HEK293 (cell line): Measurements from ENCODE around the gene ALB.

ENCODE experiments used
- CTCF ChIA-PET: fragments of 350-600 bp; formaldehyde crosslinking; extraction: SDS; loops from one replicate; lab custom pipeline; 2021; ENCODE audit warnings: antibody characterized with exemption; lab: Yijun Ruan, JAX
- POLR2A ChIA-PET: fragments of 300-600 bp; formaldehyde crosslinking; extraction: SDS; loops from one replicate; lab custom pipeline; 2020; ENCODE audit warnings: antibody characterized with exemption, inconsistent platforms; lab: Yijun Ruan, JAX
- H3K27ac ChIP-seq: fragments of 200-500 bp; sonication (Bioruptor generic); 2 replicates; pipeline ENCODE4 v1.5.1; 2014; ENCODE audit warnings: low read depth, low read length, control low read depth, inconsistent platforms; ENCODE audit errors: extremely low read depth
- H3K36me3 ChIP-seq, 2 experiments: fragments of 200-500 bp in 1 of 2; sonication (Bioruptor generic) in 1 of 2; 1 replicate in 1 of 2; 2 replicates in 1 of 2; pipeline ENCODE4 v1.5.1; 2014 to 2017; ENCODE audit warnings: inconsistent platforms in 2 of 2, low read length in 2 of 2; ENCODE audit not compliant: control insufficient read depth in 2 of 2, insufficient read depth in 1 of 2
- H3K4me1 ChIP-seq: fragments of 200-500 bp; sonication (Bioruptor generic); 2 replicates; pipeline ENCODE4 v1.5.1; 2014; ENCODE audit warnings: mild to moderate bottlenecking, low read length, inconsistent platforms; ENCODE audit not compliant: control insufficient read depth, insufficient read depth
- H3K4me3 ChIP-seq: 2 replicates; pipeline ENCODE4 v1.5.1; 2011; ENCODE audit warnings: low read depth, mild to moderate bottlenecking, control low read depth, low read length, moderate library complexity
- H3K9me3 ChIP-seq: fragments of 200-500 bp; sonication (Bioruptor generic); 2 replicates; pipeline ENCODE4 v1.5.1; 2014; ENCODE audit warnings: low read depth, low read length, inconsistent platforms; ENCODE audit not compliant: control insufficient read depth, insufficient read depth
- FEZF1 ChIP-seq: fragments of 450-650 bp; formaldehyde crosslinking; IDR thresholded peaks from 2 replicates; pipeline ENCODE4 v1.5.1; 2016; ENCODE audit warnings: missing biosample characterization, missing genetic modification characterization
- KLF10 ChIP-seq: fragments of 450-650 bp; IDR thresholded peaks from 2 replicates; pipeline ENCODE4 v1.5.1; 2018; ENCODE audit warnings: missing biosample characterization, mild to moderate bottlenecking, missing genetic modification characterization
- PRDM2 ChIP-seq: fragments of 450-650 bp; formaldehyde crosslinking; IDR thresholded peaks from 2 replicates; pipeline ENCODE4 v1.5.1; 2016; ENCODE audit warnings: missing biosample characterization, missing genetic modification characterization, borderline replicate concordance
- ZFP3 ChIP-seq: fragments of 450-650 bp; formaldehyde crosslinking; IDR thresholded peaks from 2 replicates; pipeline ENCODE4 v1.5.1; 2016; ENCODE audit warnings: low read depth, missing biosample characterization, missing genetic modification characterization
- ZNF10 ChIP-seq: fragments of 450-650 bp; formaldehyde crosslinking; IDR thresholded peaks from 2 replicates; pipeline ENCODE4 v1.5.1; 2017; ENCODE audit warnings: missing biosample characterization, missing genetic modification characterization
- ZNF121 ChIP-seq: fragments of 450-650 bp; formaldehyde crosslinking; IDR thresholded peaks from 2 replicates; pipeline ENCODE4 v1.5.1; 2016; ENCODE audit warnings: missing biosample characterization, missing genetic modification characterization
- ZNF16 ChIP-seq: fragments of 450-650 bp; formaldehyde crosslinking; IDR thresholded peaks from 2 replicates; pipeline ENCODE4 v1.5.1; 2016; ENCODE audit warnings: low read depth, missing biosample characterization, missing genetic modification characterization
- ZNF324 ChIP-seq: fragments of 450-650 bp; formaldehyde crosslinking; IDR thresholded peaks from 2 replicates; pipeline ENCODE4 v1.5.1; 2016; ENCODE audit warnings: missing biosample characterization, missing genetic modification characterization
- ZNF449 ChIP-seq: fragments of 450-650 bp; formaldehyde crosslinking; IDR thresholded peaks from 2 replicates; pipeline ENCODE4 v1.5.1; 2017; ENCODE audit warnings: missing biosample characterization, mild to moderate bottlenecking, missing genetic modification characterization, moderate library complexity
- ZNF548 ChIP-seq: fragments of 450-650 bp; formaldehyde crosslinking; IDR thresholded peaks from 2 replicates; pipeline ENCODE4 v1.5.1; 2016; ENCODE audit warnings: missing biosample characterization, missing genetic modification characterization
- ZNF623 ChIP-seq: fragments of 450-650 bp; formaldehyde crosslinking; IDR thresholded peaks from 2 replicates; pipeline ENCODE4 v1.5.1; 2016; ENCODE audit warnings: missing biosample characterization, missing genetic modification characterization
- ZNF670 ChIP-seq: fragments of 450-650 bp; formaldehyde crosslinking; IDR thresholded peaks from 2 replicates; pipeline ENCODE4 v1.5.1; 2016; ENCODE audit warnings: missing biosample characterization, missing genetic modification characterization, low read depth
- TF ChIP-seq, protein P1 (sequence below): fragments of 450-650 bp; formaldehyde crosslinking; IDR thresholded peaks from 2 replicates; pipeline ENCODE4 v1.5.1; 2016; ENCODE audit warnings: missing biosample characterization, missing genetic modification characterization

Gene ALB

DNA sequence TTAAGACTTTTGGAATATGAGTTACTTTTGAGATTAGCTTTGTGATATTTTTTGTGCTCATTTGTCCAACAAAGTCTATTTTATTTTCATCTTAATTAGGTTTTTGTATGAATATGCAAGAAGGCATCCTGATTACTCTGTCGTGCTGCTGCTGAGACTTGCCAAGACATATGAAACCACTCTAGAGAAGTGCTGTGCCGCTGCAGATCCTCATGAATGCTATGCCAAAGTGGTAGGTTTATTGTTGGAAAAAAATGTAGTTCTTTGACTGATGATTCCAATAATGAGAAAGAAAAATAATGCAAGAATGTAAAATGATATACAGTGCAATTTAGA, 10.8 kb downstream of the ALB start:
- Histone ChIP-seq H3K27ac (no peak overlapping the region), H3K9me3 (no peaks in the 10 kb centered on the region), H3K36me3 (no peaks in the 10 kb centered on the region), H3K4me1 (no peaks in the 10 kb centered on the region), H3K4me3 (no peak overlapping the region)
- ChIA-PET CTCF (no interaction called here), POLR2A (no interaction called here)
- TF ChIP-seq ZNF670 (tag by site-specific recombination) = no peak
- no peak for TF ChIP-seq ZFP3 (tag by site-specific recombination)
- TF ChIP-seq PRDM2 = no peak
- no peak for TF ChIP-seq KLF10 (tag by site-specific recombination)
- no peak for TF ChIP-seq ZNF324 (tag by site-specific recombination)
- no peak for TF ChIP-seq ZNF16 (tag by site-specific recombination)
- no peak for TF ChIP-seq FEZF1 (tag by site-specific recombination)

- Histone ChIP-seq H3K4me3 (no peak overlapping the region), H3K4me1 (no peaks in the 10 kb centered on the region)
- POLR2A ChIA-PET = no interaction called here
- TF ChIP-seq ZNF16 (tag by site-specific recombination) (no peak), ZNF623 (no peak), ZNF121 (no peak), ZNF548 (tag by site-specific recombination) (no peak), ZNF449 (tag by site-specific recombination) (no peak), ZNF10 (tag by site-specific recombination) (no peak)
- TF ChIP-seq, protein P1, sequence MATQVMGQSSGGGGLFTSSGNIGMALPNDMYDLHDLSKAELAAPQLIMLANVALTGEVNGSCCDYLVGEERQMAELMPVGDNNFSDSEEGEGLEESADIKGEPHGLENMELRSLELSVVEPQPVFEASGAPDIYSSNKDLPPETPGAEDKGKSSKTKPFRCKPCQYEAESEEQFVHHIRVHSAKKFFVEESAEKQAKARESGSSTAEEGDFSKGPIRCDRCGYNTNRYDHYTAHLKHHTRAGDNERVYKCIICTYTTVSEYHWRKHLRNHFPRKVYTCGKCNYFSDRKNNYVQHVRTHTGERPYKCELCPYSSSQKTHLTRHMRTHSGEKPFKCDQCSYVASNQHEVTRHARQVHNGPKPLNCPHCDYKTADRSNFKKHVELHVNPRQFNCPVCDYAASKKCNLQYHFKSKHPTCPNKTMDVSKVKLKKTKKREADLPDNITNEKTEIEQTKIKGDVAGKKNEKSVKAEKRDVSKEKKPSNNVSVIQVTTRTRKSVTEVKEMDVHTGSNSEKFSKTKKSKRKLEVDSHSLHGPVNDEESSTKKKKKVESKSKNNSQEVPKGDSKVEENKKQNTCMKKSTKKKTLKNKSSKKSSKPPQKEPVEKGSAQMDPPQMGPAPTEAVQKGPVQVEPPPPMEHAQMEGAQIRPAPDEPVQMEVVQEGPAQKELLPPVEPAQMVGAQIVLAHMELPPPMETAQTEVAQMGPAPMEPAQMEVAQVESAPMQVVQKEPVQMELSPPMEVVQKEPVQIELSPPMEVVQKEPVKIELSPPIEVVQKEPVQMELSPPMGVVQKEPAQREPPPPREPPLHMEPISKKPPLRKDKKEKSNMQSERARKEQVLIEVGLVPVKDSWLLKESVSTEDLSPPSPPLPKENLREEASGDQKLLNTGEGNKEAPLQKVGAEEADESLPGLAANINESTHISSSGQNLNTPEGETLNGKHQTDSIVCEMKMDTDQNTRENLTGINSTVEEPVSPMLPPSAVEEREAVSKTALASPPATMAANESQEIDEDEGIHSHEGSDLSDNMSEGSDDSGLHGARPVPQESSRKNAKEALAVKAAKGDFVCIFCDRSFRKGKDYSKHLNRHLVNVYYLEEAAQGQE (tag by site-specific recombination) = no peak
- TF ChIP-seq, all 188 proteins: peak for 0
- H3K9me3 ChIP-seq = no peaks in the 10 kb centered on the region
- CTCF ChIA-PET = no interaction called here
- no peak overlapping the region for H3K27ac ChIP-seq
- no peaks in the 10 kb centered on the region for H3K36me3 ChIP-seq
Observed at GRCh38 chr4:73415807-73416238, 11.7 kb downstream of the ALB start.
